GM19240 (cell line): ENCODE data around the gene OPN1SW.

Source experiments
- DNase-seq: peaks from one replicate; pipeline ENCODE4 v3.0.0; 2011; ENCODE audit warnings: low spot score; ENCODE audit not compliant: insufficient read length

OPN1SW gene

DNA sequence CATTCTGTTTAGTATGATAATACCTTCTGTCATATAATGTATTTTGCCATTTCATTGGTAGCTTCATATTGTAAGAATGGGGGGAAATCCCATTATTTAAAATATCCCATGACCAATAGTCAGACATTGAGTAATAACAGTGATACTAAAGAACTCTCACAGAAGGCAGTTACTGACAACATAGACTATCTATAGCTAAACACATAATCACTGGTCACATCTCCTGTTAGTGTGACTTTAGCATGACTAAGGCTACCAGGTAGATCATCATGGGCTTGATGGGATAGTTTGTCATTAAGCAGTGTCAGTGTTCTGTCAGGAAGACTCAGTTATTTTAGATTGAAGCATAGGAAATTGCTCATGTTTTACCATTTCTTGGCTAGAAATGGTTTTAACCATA, 16.4 kb downstream of the OPN1SW start:
- DNase-seq = no peak

DNA sequence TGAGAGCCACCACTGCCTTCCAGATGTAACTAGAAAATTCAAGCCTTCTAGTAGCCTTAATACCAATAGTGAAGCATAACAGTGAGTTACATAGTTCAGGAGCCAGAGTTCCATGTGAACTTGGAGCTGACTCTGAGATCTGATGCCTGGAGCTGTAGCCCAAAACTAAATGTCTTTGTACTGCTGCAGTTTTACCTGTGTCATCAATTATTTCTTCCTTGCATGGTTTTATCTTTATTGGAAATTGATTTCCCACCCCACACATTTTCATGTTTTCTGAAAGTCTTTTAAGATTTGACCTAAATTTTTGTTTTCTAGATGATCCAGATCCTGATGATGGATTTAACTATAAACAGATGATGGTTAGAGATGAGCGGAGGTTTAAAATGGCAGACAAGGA, 17.0 kb downstream of the OPN1SW start:
- DNase-seq = no peak

- no peak for DNase-seq
Measured at GRCh38 chr7:128757203-128757602, 18.4 kb downstream of the OPN1SW start.

DNA sequence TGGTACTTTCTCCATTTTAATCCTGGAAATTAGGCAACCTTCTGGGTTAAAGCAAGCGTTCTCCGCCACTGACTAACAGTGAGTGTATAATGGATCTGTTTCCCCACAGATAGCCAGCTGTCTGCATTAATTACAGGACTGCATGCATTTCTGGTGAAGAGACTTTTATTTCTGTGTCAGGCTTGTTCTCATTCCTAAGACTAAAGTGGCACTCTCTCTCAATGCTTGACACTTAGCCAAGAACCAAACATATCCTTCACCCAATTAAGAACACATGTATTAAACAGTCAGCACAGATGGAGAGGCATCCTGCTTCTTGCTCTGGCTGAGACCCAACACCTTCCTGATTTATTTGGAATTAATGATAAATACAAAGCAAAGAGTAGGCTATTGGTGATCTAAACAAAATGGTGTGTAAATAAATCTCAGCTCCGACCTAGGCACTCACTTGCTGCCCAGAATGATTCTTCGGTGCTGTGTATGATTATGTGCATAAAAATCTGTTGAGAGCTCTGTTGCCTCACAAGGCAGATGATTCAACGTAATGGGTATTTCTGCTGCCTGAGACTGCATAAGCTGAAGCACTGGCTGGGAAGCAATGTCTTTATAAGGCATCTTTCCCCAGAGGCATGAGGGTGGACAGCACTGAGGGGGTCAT, 19.6 kb downstream of the OPN1SW start:
- no peak for DNase-seq

- no peak for DNase-seq
Measured at GRCh38 chr7:128755075-128755818, 20.3 kb downstream of the OPN1SW start.

DNA sequence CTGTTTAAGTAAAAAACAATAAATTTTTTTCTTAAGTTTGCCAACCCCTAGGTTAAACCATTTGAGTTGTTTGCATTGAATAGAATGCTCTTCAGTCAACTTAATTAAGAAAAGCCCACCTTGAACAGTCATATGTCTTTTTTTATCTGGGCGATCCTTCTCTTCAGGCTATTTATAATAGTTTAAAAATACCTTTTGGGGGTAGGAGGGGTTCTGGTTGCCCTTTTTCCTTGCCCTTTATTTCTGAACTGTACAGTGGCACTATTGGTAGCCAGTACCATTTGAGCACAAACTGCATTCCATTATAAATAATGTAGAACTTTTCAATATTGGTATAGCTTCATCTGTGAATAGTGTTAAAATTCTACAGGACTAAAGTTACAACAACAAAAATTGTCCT, 23.3 kb downstream of the OPN1SW start:
- no peak for DNase-seq

GRCh38 chr7:128747327-128748079, 28.1 kb downstream of the OPN1SW start:
- no peak for DNase-seq

- no peak for DNase-seq
Measured at GRCh38 chr7:128745706-128746105, 29.9 kb downstream of the OPN1SW start.

GRCh38 chr7:128744366-128744905, 31.2 kb downstream of the OPN1SW start:
- DNase-seq = no peak

DNA sequence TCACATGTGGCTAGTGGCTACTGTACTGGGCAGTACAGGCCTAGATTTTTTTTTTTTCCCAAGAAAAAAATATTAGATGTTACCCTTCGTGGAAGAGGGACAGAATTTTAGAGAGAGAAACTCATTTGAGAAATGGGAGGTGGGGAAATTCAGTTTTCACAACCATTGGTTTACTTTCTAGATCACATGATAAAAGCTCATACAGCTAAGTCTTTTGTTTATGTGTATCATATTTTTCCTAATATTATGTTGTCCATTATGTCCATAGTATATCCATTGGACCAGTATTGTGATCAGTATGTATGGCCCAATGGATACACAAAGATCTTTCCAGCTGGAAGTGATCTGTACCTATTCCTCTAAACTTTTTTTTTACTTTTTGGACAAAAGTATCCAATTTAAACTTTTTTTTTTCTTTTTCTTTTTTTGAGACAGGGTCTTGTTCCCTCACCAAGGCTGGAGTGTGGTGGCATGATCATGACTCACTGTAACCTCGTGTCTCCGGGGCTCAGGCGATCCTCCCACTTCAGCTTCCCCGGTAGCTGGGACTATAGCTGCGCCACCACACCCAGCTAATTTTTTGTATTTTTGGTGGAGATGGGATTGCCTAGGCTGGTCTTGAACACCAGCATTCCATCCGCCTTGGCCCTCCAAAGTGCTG, 32.4 kb downstream of the OPN1SW start:
- no peak for DNase-seq

DNA sequence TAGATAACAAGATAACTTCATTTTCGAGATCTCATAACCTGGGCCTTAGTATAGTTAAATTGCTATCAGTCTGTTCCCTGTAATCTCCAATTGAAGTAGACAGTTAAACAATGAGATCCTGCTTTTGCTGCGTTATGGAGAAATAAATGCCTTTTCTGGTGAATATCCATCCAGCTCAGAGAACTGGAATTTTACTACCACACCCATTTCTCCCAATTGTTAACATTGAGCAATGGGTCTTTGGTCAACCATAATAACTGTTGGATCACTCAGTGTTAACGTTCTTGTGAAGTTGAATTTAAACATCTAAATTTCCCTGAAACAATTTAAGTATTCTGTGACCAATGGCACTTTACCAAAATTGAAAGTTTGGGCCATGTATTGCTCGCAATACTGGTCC, 33.4 kb downstream of the OPN1SW start:
- no peak for DNase-seq

DNA sequence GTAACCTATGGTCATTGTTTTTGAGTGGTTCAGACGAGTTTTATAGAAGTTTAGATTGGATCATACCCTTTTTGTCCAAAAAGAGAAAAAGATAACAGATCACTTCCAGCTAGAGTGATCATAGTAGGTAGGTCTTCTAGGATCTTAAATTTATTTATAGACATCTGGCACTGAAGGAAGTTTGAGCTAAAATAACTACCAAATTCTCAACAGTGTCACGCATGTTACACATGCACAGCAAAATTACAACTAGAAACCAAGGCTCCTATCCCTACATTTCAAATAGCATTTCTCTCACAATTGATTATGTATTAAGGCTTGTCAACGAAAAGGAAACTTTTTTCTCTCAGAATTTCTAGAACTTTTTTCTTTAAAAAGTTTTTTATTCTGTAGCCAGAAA, 34.1 kb downstream of the OPN1SW start:
- DNase-seq = no peak

- no peak for DNase-seq
Measured at GRCh38 chr7:128740996-128741395, 34.6 kb downstream of the OPN1SW start.

DNA sequence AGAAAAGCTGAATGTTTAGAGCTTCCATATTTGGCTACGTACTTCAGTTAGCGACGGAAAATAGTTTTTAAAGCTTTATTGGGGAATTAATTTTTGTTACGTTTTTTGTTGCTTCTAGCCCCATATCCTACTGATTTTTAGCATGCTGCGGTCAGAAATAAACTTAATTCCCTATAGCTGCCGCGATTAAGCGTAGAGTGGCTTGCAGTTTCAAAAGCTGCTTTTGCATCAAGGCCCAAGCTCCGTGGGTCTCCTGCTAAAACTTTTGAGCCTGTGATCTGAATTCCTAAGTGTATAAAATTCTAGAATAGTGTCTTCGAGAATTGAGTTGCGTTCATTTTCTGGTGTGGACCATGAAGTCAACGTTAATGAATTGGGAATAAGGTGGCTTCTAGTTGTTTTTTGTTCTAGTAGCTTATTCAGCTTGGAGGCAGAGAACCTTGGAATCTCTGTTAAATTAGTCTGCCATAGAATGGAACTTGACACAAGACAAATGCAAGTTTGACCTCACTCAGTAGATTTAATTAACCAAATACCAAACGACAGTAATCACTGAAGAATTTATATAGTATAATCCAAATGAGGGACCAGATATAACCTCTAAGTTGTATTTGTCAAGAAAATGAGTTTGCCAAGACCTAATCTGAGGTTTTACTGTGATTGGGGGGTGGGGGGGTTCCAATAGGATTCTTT, 35.5 kb downstream of the OPN1SW start:
- DNase-seq = no peak

GRCh38 chr7:128739048-128739962, 36.3 kb downstream of the OPN1SW start, which contains the start of gene CALU:
Gene CALU, plus strand, starts transcription at chr7:128739359. Its CDS starts 9,225 bp downstream, at chr7:128748584.
- DNase-seq = peak; percentile 92

GRCh38 chr7:128738570-128739047, 37.0 kb downstream of the OPN1SW start:
- DNase-seq = no peak

DNA sequence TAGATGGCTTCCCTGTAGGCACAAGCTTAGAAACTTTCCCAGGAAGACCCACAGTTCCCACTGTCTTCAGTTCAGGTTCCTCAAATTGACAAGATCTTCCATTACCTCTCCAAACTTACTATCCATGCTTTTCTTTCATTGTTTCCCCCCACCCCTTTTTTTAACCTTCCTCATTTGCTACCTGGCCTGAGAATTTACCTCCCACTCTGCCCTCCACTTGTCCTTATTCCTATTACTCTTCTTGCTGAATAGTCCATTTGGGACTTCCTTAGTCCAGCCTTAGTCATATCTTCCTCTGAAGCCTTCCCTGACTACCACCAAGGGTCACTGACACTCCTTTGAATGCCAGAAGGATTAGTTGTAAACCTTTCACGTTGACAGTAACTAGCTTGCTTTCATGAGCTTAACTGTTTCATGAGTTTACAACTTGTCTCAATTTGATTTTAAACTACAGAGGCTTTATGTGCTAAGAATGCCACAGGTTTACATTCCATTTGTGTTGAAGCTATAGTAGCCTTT, 37.7 kb downstream of the OPN1SW start:
- DNase-seq = no peak

DNA sequence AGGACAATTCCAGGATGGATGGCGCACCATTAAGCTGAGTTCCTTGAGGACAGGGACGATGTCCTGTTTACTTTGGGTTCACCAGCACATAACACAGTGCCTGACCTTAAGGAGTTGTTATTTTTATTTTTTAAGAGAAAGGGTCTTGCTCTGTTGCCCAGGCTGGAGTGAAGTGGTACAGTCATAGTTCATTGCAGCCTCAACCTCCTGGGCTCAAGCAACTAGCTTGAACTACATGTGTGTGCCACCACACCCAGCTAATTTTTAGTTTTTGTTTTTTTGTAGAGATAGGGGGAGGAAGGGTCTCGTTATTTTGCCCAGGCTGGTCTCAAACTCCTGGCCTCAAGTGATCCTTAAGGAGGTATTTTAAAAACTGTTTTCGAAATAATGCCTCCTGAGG, 38.2 kb downstream of the OPN1SW start:
- no peak for DNase-seq

GRCh38 chr7:128735436-128735835, 40.2 kb downstream of the OPN1SW start:
- no peak for DNase-seq
